Lower lobe of right lung (tissue), 2 donors: ENCODE results near the gene HOXB3. TPM values are rescaled to one million over a fixed set of nuclear protein-coding genes. Genes with fewer than 3 reads are reported as not detected.

Experiments used
- ATAC-seq, 2 donors: fragments of 200-7000 bp; cut with Tn5 transposase; one replicate each; pipeline ENCODE4 v1.9.1; 2020 to 2022; ENCODE audit warnings: mild to moderate bottlenecking in 2 of 2, moderate library complexity in 2 of 2
- DNase-seq: peaks from one replicate; pipeline ENCODE4 v3.0.0-alpha.2; 2020
- H3K27ac ChIP-seq: fragments of 200-600 bp; one replicate; pipeline ENCODE4 v1.8.0; 2022
- H3K27me3 ChIP-seq: fragments of 200-600 bp; one replicate; pipeline ENCODE4 v1.8.0; 2022; ENCODE audit warnings: low read depth
- H3K36me3 ChIP-seq: fragments of 200-600 bp; one replicate; pipeline ENCODE4 v1.8.0; 2022; ENCODE audit warnings: mild to moderate bottlenecking
- H3K4me1 ChIP-seq: fragments of 200-600 bp; one replicate; pipeline ENCODE4 v1.8.0; 2022
- H3K4me3 ChIP-seq: fragments of 200-600 bp; one replicate; pipeline ENCODE4 v1.8.0; 2022; ENCODE audit warnings: mild to moderate bottlenecking
- H3K9me3 ChIP-seq: fragments of 200-600 bp; one replicate; pipeline ENCODE4 v1.8.0; 2022
- intact Hi-C: fragments of 100-400 bp; cut with DNase I; formaldehyde crosslinking; loops from one replicate; pipeline ENCODE4 v1.11.0; 2022
- total RNA-seq: library from RNA; stranded (reverse); fragmentation: NEBNext Ultra II Directional; extraction: Animal tissue kit (Norgen Biotek cat#: 25700); gene quantifications from one replicate; pipeline ENCODE4 v1.2.1, GENCODE V29; 2021
- TF ChIP-seq, protein P1 (sequence below): fragments of 200-600 bp; IDR thresholded peaks from one replicate; pipeline ENCODE4 v1.8.0; 2022; ENCODE audit warnings: antibody characterized with exemption, mild to moderate bottlenecking
- donor health status: DM: no; HTN: yes; CAD: no; lungs with severe emphysema.

The HOXB3 gene
- total RNA-seq, 1 donor from 2014 or later: 11.3 TPM

- H3K4me1 ChIP-seq: peaks cover 6% of the 10 kb centered on the region
- DNase-seq (no peak), ATAC-seq (no peak)
- intact Hi-C loops: no loop called here
- no peaks in the 10 kb centered on the region for H3K36me3 ChIP-seq
- H3K27ac ChIP-seq: peak overlapping the region; percentile 49
- H3K9me3 ChIP-seq: no peaks in the 10 kb centered on the region
- H3K27me3 ChIP-seq: peaks cover 42% of the 10 kb centered on the region
- H3K4me3 ChIP-seq: peak overlapping the region; percentile 5
- TF ChIP-seq, protein P1, sequence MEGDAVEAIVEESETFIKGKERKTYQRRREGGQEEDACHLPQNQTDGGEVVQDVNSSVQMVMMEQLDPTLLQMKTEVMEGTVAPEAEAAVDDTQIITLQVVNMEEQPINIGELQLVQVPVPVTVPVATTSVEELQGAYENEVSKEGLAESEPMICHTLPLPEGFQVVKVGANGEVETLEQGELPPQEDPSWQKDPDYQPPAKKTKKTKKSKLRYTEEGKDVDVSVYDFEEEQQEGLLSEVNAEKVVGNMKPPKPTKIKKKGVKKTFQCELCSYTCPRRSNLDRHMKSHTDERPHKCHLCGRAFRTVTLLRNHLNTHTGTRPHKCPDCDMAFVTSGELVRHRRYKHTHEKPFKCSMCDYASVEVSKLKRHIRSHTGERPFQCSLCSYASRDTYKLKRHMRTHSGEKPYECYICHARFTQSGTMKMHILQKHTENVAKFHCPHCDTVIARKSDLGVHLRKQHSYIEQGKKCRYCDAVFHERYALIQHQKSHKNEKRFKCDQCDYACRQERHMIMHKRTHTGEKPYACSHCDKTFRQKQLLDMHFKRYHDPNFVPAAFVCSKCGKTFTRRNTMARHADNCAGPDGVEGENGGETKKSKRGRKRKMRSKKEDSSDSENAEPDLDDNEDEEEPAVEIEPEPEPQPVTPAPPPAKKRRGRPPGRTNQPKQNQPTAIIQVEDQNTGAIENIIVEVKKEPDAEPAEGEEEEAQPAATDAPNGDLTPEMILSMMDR: no peak
Observed at GRCh38 chr17:48556229-48556575, 33.8 kb downstream of the HOXB3 start.

DNA sequence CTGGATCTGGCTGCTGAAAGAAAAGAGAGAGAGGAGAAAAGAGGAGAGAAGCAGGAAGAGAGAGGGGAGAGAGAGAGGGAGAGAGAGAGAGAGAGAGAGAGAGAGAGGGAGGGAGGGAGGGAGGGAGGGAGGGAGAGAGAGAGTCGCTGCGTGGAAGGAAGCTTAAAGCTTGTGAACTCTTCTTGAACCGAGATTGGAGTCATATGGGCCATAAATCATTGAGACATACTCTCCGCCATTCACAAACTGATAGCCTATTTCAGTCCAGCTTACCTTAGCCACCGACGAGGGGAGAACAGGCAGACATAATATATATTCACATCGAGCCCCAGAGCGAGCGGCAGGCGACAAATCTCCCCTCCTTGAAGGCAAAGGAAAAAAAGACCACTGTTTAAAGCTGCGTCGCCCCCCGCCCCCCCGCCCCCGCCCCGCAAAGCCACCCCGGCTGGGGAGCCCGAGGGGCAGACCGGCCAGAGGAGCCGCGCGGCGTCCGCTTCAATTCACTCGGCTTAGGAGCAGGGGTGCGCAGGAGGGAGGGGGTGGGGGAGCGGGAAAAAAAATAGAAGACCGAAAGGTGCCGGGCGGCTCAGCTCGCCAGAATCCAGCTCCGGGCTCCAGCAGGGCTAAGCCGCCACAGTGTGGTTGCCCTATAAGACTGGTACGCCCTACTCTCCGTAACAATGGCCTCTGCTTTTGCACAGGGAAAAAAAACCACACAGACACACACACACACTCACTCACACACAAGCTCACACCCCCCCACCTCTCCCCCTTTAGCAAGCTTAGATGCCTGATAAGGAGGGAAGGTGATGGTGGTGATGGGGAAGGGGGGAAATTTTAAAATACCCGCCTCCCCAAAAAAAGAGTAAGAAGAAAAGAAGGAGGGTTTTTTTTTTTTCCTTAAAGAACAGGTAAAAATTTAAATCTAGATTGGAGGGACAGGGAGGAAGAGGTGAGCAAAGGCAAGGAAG, 34.5 kb downstream of the HOXB3 start:
- H3K36me3 ChIP-seq: no peaks in the 10 kb centered on the region
- DNase-seq (no peak), ATAC-seq (no peak)
- peaks cover 6% of the 10 kb centered on the region for H3K4me1 ChIP-seq
- H3K4me3 ChIP-seq: peak overlapping the region; percentile 43
- TF ChIP-seq, protein P1: no peak
- H3K27ac ChIP-seq: peak overlapping the region; percentile 75
- intact Hi-C loops: no loop called here
- H3K27me3 ChIP-seq: peaks cover 48% of the 10 kb centered on the region
- no peaks in the 10 kb centered on the region for H3K9me3 ChIP-seq

GRCh38 chr17:48554412-48555257, 35.4 kb downstream of the HOXB3 start:
- Histone ChIP-seq H3K27me3 (peaks cover 48% of the 10 kb centered on the region), H3K27ac (peak overlapping the region; percentile 75), H3K36me3 (no peaks in the 10 kb centered on the region), H3K4me1 (peaks cover 4% of the 10 kb centered on the region), H3K4me3 (peak overlapping the region; percentile 43), H3K9me3 (no peaks in the 10 kb centered on the region)
- no peak for DNase-seq
- TF ChIP-seq, protein P1: no peak
- no peak for ATAC-seq
- intact Hi-C loops: no loop called here

- DNase-seq (no peak), ATAC-seq (no peak)
- Histone ChIP-seq H3K4me1 (peaks cover 2% of the 10 kb centered on the region), H3K27ac (peak overlapping the region; percentile 81), H3K9me3 (no peaks in the 10 kb centered on the region), H3K4me3 (peak overlapping the region; percentile 43), H3K36me3 (no peaks in the 10 kb centered on the region), H3K27me3 (peaks cover 48% of the 10 kb centered on the region)
- intact Hi-C loops: no loop called here
- TF ChIP-seq, protein P1: no peak
Observed at GRCh38 chr17:48553826-48554225, 36.2 kb downstream of the HOXB3 start.

- intact Hi-C loops: no loop called here
- Histone ChIP-seq H3K27ac (peak overlapping the region; percentile 81), H3K4me1 (peaks cover 5% of the 10 kb centered on the region), H3K9me3 (no peaks in the 10 kb centered on the region), H3K27me3 (peaks cover 48% of the 10 kb centered on the region), H3K4me3 (peak overlapping the region; percentile 43), H3K36me3 (no peaks in the 10 kb centered on the region)
- no peak for DNase-seq
- TF ChIP-seq, protein P1: no peak
- ATAC-seq: no peak
Observed at GRCh38 chr17:48553190-48553547, 36.9 kb downstream of the HOXB3 start.
